Naive thymus-derived CD4-positive, alpha-beta T cell (primary cell): ENCODE data around the gene EPM2A. TPM values are rescaled to one million over a fixed set of nuclear protein-coding genes. Genes with fewer than 3 reads are reported as not detected.

Source experiments
- ATAC-seq: fragments of 150-1000 bp; cut with Tn5 transposase; 2 replicates; pipeline ENCODE4 v1.10.0; 2021; ENCODE audit warnings: mild to moderate bottlenecking, moderate library complexity
- CTCF ChIA-PET: fragments of 350-600 bp; sonication (Branson Sonifier 250); formaldehyde crosslinking; loops from one replicate; lab custom pipeline; 2021; ENCODE audit warnings: antibody characterized with exemption; lab: Charles Lee
- POLR2A ChIA-PET: fragments of 350-600 bp; sonication (Branson Sonifier 250); formaldehyde crosslinking; loops from one replicate; lab custom pipeline; 2021; ENCODE audit warnings: antibody characterized with exemption, inconsistent platforms; lab: Charles Lee
- DNase-seq, 9 donors: peaks; one replicate each; pipeline versions ENCODE4 v3.0.0 to v3.0.0-alpha.2; 2020 to 2022; ENCODE audit warnings: mixed read lengths in 1 of 9
- H3K27ac ChIP-seq: one replicate; pipeline ENCODE4 v1.7.0; 2013; ENCODE audit warnings: mild to moderate bottlenecking, low read depth, low read length, moderate library complexity
- H3K27me3 ChIP-seq, 2 donors: one replicate each; pipeline ENCODE4 v1.7.0; 2013; ENCODE audit warnings: low read length in 2 of 2, mild to moderate bottlenecking in 2 of 2, moderate library complexity in 2 of 2; ENCODE audit not compliant: control insufficient read depth in 2 of 2, insufficient read depth in 2 of 2
- H3K36me3 ChIP-seq, 3 experiments: 1 replicate in 2 of 3; 2 replicates in 1 of 3; pipeline ENCODE4 v1.7.0; 2013; ENCODE audit warnings: low read length in 3 of 3, mild to moderate bottlenecking in 3 of 3, moderate library complexity in 1 of 3; ENCODE audit not compliant: insufficient read depth in 3 of 3, control insufficient read depth in 2 of 3
- H3K4me1 ChIP-seq, 2 donors: one replicate each; pipeline ENCODE4 v1.7.0; 2013; ENCODE audit warnings: low read length in 2 of 2, mild to moderate bottlenecking in 2 of 2, moderate library complexity in 1 of 2; ENCODE audit not compliant: control insufficient read depth in 2 of 2, insufficient read depth in 2 of 2
- H3K4me3 ChIP-seq: 2 replicates; pipeline ENCODE4 v1.7.0; 2013; ENCODE audit warnings: mild to moderate bottlenecking, low read length
- H3K9me3 ChIP-seq, 3 experiments: 1 replicate in 2 of 3; 2 replicates in 1 of 3; pipeline ENCODE4 v1.7.0; 2013; ENCODE audit warnings: low read length in 3 of 3; ENCODE audit not compliant: control insufficient read depth in 2 of 3
- H3K27ac Mint-ChIP-seq, 9 donors: one replicate each; pipeline ENCODE4 v1.8.0; 2020 to 2022; ENCODE audit warnings: mixed read lengths in 9 of 9, mild to moderate bottlenecking in 8 of 9, moderate library complexity in 5 of 9, inconsistent platforms in 2 of 9
- H3K27me3 Mint-ChIP-seq, 5 donors: one replicate each; pipeline ENCODE4 v1.8.0; 2021 to 2022; ENCODE audit warnings: mixed read lengths in 5 of 5, mild to moderate bottlenecking in 1 of 5
- H3K36me3 Mint-ChIP-seq, 5 donors: one replicate each; pipeline ENCODE4 v1.8.0; 2020 to 2022; ENCODE audit warnings: mixed read lengths in 5 of 5, mild to moderate bottlenecking in 3 of 5, inconsistent platforms in 1 of 5
- H3K4me1 Mint-ChIP-seq, 7 donors: one replicate each; pipeline ENCODE4 v1.8.0; 2020 to 2022; ENCODE audit warnings: mixed read lengths in 7 of 7, mild to moderate bottlenecking in 3 of 7, inconsistent platforms in 1 of 7
- H3K4me3 Mint-ChIP-seq, 10 donors: one replicate each; pipeline ENCODE4 v1.8.0; 2020 to 2022; ENCODE audit warnings: mild to moderate bottlenecking in 10 of 10, mixed read lengths in 10 of 10, moderate library complexity in 6 of 10, inconsistent platforms in 2 of 10
- H3K9me3 Mint-ChIP-seq, 11 donors: one replicate each; pipeline ENCODE4 v1.8.0; 2020 to 2022; ENCODE audit warnings: mixed read lengths in 11 of 11, mild to moderate bottlenecking in 4 of 11, inconsistent platforms in 1 of 11, moderate library complexity in 1 of 11
- intact Hi-C, 2 donors: fragments of 100-400 bp; cut with micrococcal nuclease; formaldehyde crosslinking; loops; one replicate each; pipeline ENCODE4 v1.15.1; 2023
- polyA plus RNA-seq, 2 donors: library from polyadenylated mRNA; unstranded; fragments of 300-500 nt; fragmentation: Illumina TruSeq; gene quantifications; one replicate each; pipeline ENCODE4 v1.2.3, GENCODE V29; 2021
- total RNA-seq, 6 experiments: library from RNA in 5 of 6; stranded (reverse) in 5 of 6; gene quantifications; 1 replicate in 5 of 6; 2 replicates in 1 of 6; pipeline ENCODE4 v1.2.3 and lab custom pipeline; 2021 to 2026

Gene EPM2A
- total and polyA plus RNA-seq, 7 experiments from 2014 or later: 3.7 to 18.0 (median 11.6) TPM

GRCh38 chr6:145603424-145603833, 131.9 kb downstream of the EPM2A start:
- intact Hi-C loops: no loop called here
- ChIA-PET CTCF (no interaction called here), POLR2A (no interaction called here)
- no peak for DNase-seq
- Mint-ChIP-seq H3K27ac (no peak overlapping the region), H3K4me1 (no peaks in the 10 kb centered on the region), H3K4me3 (no peak overlapping the region), H3K9me3 (peaks cover 0 to 5% (median 3%) of the 10 kb centered on the region in 11 donors), H3K27me3 (peaks cover 0 to 24% (median 16%) of the 10 kb centered on the region in 5 donors), H3K36me3 (peaks cover 0 to 5% (median 0%) of the 10 kb centered on the region in 5 donors)
- Histone ChIP-seq H3K9me3 (no peaks in the 10 kb centered on the region), H3K27me3 (no peaks in the 10 kb centered on the region), H3K4me3 (no peak overlapping the region), H3K27ac (no peak overlapping the region), H3K4me1 (no peaks in the 10 kb centered on the region), H3K36me3 (no peaks in the 10 kb centered on the region)
- no peak for ATAC-seq

DNA sequence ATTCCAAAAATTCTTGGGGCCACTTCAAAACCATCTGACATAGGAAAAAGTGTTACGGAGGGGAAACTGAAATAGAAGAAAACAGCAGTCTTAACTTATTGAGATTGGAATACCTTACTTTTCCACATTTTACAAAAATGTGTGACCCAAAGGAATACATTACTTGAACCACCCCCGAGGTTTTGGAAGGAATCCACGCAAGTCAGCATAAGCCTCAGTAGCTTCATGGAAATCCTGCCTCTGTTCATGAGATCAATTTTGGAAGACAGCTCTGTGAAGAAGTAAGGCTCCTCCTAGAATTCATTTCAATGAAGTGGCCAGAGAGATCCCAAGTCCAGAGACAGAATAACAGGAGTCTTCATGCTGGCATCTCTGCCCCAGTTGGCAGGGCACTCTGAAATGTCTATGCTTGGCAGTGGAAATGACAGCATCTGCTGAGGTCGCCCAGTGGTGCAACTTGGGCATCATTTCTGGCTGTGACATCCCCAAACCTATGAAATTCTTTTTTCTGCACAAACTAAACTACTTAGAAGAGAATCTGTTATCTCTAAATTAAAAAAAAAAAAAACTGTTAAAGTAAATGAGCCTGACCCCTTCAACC, 132.5 kb downstream of the EPM2A start:
- Histone ChIP-seq H3K4me1 (no peaks in the 10 kb centered on the region), H3K9me3 (no peaks in the 10 kb centered on the region), H3K27me3 (no peaks in the 10 kb centered on the region), H3K4me3 (no peak overlapping the region), H3K27ac (no peak overlapping the region), H3K36me3 (no peaks in the 10 kb centered on the region)
- Mint-ChIP-seq H3K4me3 (no peak overlapping the region), H3K9me3 (peaks cover 0 to 7% (median 4%) of the 10 kb centered on the region in 11 donors), H3K27me3 (peaks cover 0 to 18% (median 13%) of the 10 kb centered on the region in 5 donors), H3K4me1 (no peaks in the 10 kb centered on the region), H3K27ac (no peak overlapping the region), H3K36me3 (peaks cover 0 to 5% (median 0%) of the 10 kb centered on the region in 5 donors)
- ChIA-PET POLR2A (no interaction called here), CTCF (no interaction called here)
- ATAC-seq: no peak
- DNase-seq: no peak
- intact Hi-C loops: no loop called here

DNA sequence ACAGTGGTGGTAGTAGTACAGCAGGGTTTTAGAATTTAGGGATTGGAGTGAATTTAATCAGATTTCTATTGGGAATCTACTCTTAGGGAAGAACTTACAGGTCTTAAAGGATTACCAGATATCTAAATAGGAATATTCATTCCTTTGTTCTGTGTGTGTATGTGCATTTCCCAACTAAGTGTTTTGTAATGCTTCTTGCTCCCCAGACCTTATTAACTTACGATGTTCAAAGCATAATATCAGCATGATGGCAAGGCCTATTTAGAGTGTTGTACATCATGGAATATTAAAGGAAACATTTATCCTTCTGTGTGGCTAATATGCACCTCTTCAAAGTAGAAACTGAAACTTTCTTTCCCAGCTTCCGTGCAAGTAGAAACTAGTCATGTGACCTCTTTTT, 133.9 kb downstream of the EPM2A start:
- ChIA-PET CTCF (no interaction called here), POLR2A (no interaction called here)
- H3K27ac Mint-ChIP-seq: no peak overlapping the region
- no peaks in the 10 kb centered on the region for H3K4me1 Mint-ChIP-seq
- Histone ChIP-seq H3K27me3 (no peaks in the 10 kb centered on the region), H3K4me1 (no peaks in the 10 kb centered on the region), H3K36me3 (no peaks in the 10 kb centered on the region), H3K4me3 (no peak overlapping the region), H3K9me3 (no peaks in the 10 kb centered on the region), H3K27ac (no peak overlapping the region)
- no peaks in the 10 kb centered on the region for H3K36me3 Mint-ChIP-seq
- peaks cover 0 to 12% (median 7%) of the 10 kb centered on the region in 5 donors for H3K27me3 Mint-ChIP-seq
- DNase-seq (no peak), ATAC-seq (no peak)
- intact Hi-C loops: no loop called here
- no peak overlapping the region for H3K4me3 Mint-ChIP-seq
- peaks cover 0 to 7% (median 0%) of the 10 kb centered on the region in 11 donors for H3K9me3 Mint-ChIP-seq

DNA sequence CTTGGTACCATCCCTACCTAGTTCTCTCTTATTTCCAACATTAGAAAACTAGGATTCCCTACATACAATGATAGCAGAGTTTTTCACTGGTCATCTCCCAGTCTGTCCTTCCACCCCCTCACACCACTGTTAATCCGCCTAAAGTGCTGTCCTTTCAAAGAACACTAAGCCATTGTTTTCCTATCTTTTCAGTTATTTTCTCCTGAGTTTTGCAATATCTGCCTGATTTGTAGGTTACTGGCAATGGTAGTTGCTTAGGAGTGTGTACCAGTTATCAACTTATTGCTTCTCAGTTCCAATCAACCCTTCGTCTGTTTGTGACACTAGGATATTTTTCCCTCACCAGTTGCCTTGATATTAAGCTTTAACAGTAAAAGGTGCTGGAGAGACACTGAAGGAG, 135.0 kb downstream of the EPM2A start:
- Mint-ChIP-seq H3K36me3 (no peaks in the 10 kb centered on the region), H3K4me1 (no peaks in the 10 kb centered on the region), H3K9me3 (peaks cover 0 to 7% (median 0%) of the 10 kb centered on the region in 11 donors), H3K27ac (no peak overlapping the region), H3K27me3 (peaks cover 0 to 12% (median 7%) of the 10 kb centered on the region in 5 donors), H3K4me3 (no peak overlapping the region)
- no peaks in the 10 kb centered on the region for H3K27me3 ChIP-seq
- H3K4me3 ChIP-seq: no peak overlapping the region
- H3K27ac ChIP-seq: no peak overlapping the region
- no peaks in the 10 kb centered on the region for H3K9me3 ChIP-seq
- intact Hi-C loops: no loop called here
- DNase-seq (no peak), ATAC-seq (no peak)
- H3K4me1 ChIP-seq: no peaks in the 10 kb centered on the region
- ChIA-PET POLR2A (no interaction called here), CTCF (no interaction called here)
- no peaks in the 10 kb centered on the region for H3K36me3 ChIP-seq

DNA sequence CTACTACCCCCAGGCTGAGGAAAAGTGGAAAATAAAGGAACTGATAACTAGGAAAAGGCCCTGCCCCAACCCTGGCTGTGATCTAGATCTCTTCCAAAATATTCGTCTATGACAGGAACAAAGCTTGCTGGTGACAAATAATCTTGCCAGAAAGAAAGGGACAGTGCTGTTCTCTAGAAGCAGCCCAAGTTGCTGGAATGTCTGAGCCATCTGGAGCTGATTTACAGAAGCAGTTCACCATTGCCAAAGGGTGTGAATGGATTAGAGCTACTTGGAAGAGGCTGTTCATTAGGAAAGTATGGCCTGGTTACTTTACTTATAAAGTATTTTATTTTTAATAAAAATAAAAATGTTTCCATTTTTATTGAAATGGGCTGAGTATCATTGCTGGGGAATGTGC, 146.3 kb downstream of the EPM2A start:
- Histone ChIP-seq H3K4me3 (no peak overlapping the region), H3K27me3 (no peaks in the 10 kb centered on the region), H3K27ac (no peak overlapping the region), H3K4me1 (no peaks in the 10 kb centered on the region), H3K36me3 (no peaks in the 10 kb centered on the region), H3K9me3 (no peaks in the 10 kb centered on the region)
- no peaks in the 10 kb centered on the region for H3K4me1 Mint-ChIP-seq
- CTCF ChIA-PET: no interaction called here
- intact Hi-C loops: no loop called here
- no peak overlapping the region for H3K4me3 Mint-ChIP-seq
- no peaks in the 10 kb centered on the region for H3K36me3 Mint-ChIP-seq
- H3K27me3 Mint-ChIP-seq: peaks cover 0 to 21% (median 18%) of the 10 kb centered on the region in 5 donors
- POLR2A ChIA-PET: no interaction called here
- peaks cover 0 to 21% (median 1%) of the 10 kb centered on the region in 11 donors for H3K9me3 Mint-ChIP-seq
- DNase-seq (no peak), ATAC-seq (no peak)
- H3K27ac Mint-ChIP-seq: no peak overlapping the region

- Histone ChIP-seq H3K4me1 (no peaks in the 10 kb centered on the region), H3K27ac (no peak overlapping the region), H3K27me3 (no peaks in the 10 kb centered on the region), H3K9me3 (no peaks in the 10 kb centered on the region), H3K4me3 (no peak overlapping the region), H3K36me3 (no peaks in the 10 kb centered on the region)
- no peak for DNase-seq
- Mint-ChIP-seq H3K27me3 (peaks cover 0 to 21% (median 18%) of the 10 kb centered on the region in 5 donors), H3K9me3 (peaks cover 0 to 26% (median 1%) of the 10 kb centered on the region in 11 donors), H3K36me3 (peaks cover 0 to 4% (median 0%) of the 10 kb centered on the region in 5 donors), H3K4me1 (no peaks in the 10 kb centered on the region), H3K27ac (no peak overlapping the region), H3K4me3 (no peak overlapping the region)
- ChIA-PET POLR2A (no interaction called here), CTCF (no interaction called here)
- ATAC-seq: no peak
- intact Hi-C loops: no loop called here
Measured at GRCh38 chr6:145587334-145587733, 148.0 kb downstream of the EPM2A start.

- H3K9me3 Mint-ChIP-seq: peaks cover 0 to 36% (median 6%) of the 10 kb centered on the region in 11 donors
- H3K27me3 Mint-ChIP-seq: peaks cover 0 to 26% (median 16%) of the 10 kb centered on the region in 5 donors
- intact Hi-C loops: no loop called here
- Histone ChIP-seq H3K4me3 (no peak overlapping the region), H3K36me3 (no peaks in the 10 kb centered on the region), H3K4me1 (no peaks in the 10 kb centered on the region), H3K9me3 (no peaks in the 10 kb centered on the region), H3K27ac (no peak overlapping the region), H3K27me3 (no peaks in the 10 kb centered on the region)
- ChIA-PET CTCF (no interaction called here), POLR2A (no interaction called here)
- DNase-seq (no peak), ATAC-seq (no peak)
- no peak overlapping the region for H3K27ac Mint-ChIP-seq
- H3K4me1 Mint-ChIP-seq: no peaks in the 10 kb centered on the region
- H3K36me3 Mint-ChIP-seq: peaks cover 0 to 4% (median 0%) of the 10 kb centered on the region in 5 donors
- no peak overlapping the region for H3K4me3 Mint-ChIP-seq
Measured at GRCh38 chr6:145583753-145584152, 151.6 kb downstream of the EPM2A start.
